G401.6 (cell line): ENCODE data around the gene SLC18A2.

ENCODE experiments used
- FAIRE-seq: peaks from 2 replicates; lab custom pipeline; 2012; peaks lifted over from hg19 to GRCh38; lab: Jason Lieb, UNC

The SLC18A2 gene

DNA sequence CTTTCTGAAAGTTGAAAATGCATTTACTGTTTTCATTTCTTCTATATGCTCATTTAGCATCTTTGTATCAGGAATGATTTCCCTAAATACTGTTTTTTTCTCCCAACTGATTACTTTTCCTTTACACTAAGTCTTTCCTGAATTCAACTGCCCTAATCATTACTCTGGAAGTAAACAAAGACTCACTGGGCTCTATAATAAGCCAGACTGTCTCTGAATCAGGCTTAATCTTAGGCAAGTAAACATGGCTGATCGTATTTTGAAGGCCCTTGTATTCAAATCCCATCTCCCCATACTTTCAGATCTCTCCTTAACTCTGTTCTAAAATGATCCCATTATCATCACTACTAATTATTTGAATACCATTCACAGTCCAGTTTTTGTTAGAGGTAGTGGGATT lies 72.7 kb downstream of the SLC18A2 start:
- no peak for FAIRE-seq

DNA sequence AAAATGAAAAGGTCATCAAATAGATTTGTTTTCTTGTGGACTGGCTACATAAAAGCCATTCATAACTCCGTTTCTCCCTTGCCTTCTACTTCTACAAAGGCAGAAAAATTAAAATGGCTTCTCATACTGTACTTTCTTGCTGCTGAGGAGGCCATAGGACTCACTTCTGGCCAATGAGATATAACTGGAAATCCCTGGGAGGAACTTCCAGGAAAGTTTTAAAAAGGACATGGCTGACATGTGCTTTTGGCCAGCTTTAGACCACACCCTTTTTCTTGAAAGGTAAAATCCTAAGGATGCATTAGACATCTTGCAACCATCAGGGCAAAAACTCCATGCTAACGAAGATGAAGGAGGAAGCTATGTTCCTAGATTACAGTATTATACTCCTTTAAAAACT lies 75.8 kb downstream of the SLC18A2 start:
- FAIRE-seq, result no peak

DNA sequence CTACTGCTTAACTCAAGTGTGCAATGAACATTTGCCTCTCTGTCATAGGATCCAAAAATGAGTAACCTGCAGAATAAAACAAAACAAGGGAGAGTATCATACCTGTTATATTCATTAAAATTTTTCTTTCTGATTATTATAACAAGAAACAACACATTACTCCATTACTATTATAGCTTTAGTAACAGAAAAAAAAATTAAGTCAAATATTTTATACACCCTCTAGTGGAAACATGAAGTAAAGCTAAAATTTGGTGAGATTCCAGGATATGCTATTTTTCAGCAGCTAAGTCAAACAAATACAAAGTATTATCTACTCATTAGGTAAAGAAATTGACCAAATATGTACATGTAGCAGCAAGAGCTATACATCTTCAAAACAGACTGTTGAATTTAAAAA lies 78.0 kb downstream of the SLC18A2 start:
- FAIRE-seq, result peak; percentile 93

DNA sequence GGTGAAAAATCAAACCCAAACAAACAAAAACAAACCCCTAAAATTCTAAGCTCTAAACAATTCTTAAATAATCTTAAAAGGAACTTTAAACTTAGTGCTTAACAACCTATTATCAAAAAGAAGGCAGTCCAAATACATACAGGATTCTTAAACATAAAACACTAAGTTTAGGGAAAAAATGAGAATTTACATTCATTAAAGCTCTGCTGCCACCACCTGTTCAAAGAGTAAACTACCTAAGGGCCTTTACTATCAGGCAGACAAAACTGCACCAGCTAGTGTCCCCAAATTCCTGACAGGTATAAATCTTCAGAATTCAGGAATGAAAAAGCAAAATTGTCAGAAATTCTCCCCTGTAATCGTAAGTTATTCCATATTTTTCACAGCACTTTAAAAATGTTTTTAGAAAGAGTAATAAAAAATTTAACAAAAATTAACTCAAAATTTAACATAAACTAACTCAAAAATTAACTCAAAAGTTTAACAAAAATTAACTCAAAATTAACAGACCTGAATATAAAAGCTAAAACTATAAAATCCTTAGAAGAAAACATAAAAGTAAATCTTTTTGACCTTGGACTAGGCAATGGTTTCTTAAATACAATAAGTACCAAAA lies 79.2 kb downstream of the SLC18A2 start:
- peak; percentile 91 for FAIRE-seq

DNA sequence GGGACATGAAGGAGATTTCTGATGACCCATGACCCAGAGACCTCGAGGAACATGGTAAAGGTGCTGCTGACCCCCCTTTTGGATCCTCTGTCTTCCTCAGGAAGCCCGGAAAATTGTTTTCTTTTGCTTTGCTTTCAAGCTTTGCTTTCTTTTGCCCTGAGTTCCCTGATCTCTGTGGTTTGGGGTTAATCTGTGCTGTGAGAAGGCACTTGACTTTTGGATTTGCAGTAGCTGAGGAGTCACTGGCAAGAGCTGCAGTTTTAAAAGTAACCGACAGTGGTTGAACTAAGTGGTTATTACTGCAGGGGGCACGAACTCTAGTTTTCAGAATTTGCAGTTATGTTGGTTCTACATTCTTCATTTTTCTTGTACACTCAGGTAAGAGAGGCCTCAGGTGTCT lies 81.3 kb downstream of the SLC18A2 start:
- no peak for FAIRE-seq

DNA sequence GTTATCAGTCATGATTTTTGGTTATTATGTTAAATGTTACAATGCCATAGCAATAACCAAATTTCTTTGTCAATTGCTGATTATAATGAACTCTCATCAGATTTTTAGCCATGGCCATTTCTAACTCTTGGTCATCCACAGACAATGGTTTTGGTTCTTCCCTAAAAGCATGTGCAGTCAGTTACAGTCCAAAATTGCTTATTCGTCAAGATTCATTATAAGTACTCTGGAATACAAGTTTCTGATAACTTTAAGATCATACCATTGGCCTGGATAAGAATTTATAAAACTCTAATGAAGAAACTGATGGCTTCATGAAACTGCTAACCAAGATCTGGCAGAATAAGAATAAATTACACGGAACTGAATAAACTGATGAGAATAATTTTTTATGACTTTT lies 83.5 kb downstream of the SLC18A2 start:
- FAIRE-seq, result peak; percentile 34

DNA sequence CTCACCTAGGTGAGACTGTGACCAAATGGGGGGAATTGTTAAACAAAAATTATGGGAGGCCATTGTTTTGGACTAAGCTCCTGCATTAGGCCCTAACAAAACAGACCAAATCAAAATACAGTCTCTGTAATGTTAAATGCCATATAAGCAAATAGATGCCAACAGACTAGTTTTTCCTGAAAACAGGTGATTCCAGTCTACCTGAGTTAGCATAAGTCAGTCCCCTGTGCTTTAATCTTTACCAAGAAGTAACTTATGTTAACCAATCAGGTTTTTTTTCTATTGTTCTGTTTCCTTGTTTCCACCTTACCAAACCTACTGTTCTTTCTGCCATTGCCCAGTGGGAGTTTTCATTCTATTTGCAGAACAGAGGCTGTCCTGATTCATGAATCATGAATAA lies 86.3 kb downstream of the SLC18A2 start:
- FAIRE-seq, result no peak
